ES-I3 (cell line): ENCODE results near the gene RANBP3L.

ENCODE experiments used
- H3K36me3 ChIP-seq: 2 replicates; pipeline ENCODE4 v1.6.1; 2013; ENCODE audit warnings: mild to moderate bottlenecking, low read length, control low read depth, moderate library complexity; ENCODE audit not compliant: insufficient read depth
- H3K4me1 ChIP-seq: 2 replicates; pipeline ENCODE4 v1.6.1; 2013; ENCODE audit warnings: mild to moderate bottlenecking, control low read depth, low read length; ENCODE audit not compliant: insufficient read depth
- H3K9ac ChIP-seq: 2 replicates; pipeline ENCODE4 v1.6.1; 2013; ENCODE audit warnings: low read depth, mild to moderate bottlenecking, low read length, moderate library complexity
- H3K9me3 ChIP-seq: 2 replicates; pipeline ENCODE4 v1.6.1; 2013; ENCODE audit warnings: mild to moderate bottlenecking, low read length, moderate library complexity; ENCODE audit not compliant: control insufficient read depth, insufficient read depth

The RANBP3L gene

GRCh38 chr5:36273809-36274526 is 27.7 kb downstream of the RANBP3L start:
- no peaks in the 10 kb centered on the region for H3K36me3 ChIP-seq
- no peaks in the 10 kb centered on the region for H3K4me1 ChIP-seq
- no peak overlapping the region for H3K9ac ChIP-seq
- no peaks in the 10 kb centered on the region for H3K9me3 ChIP-seq

GRCh38 chr5:36272136-36272690 is 29.5 kb downstream of the RANBP3L start:
- Histone ChIP-seq H3K9me3 (no peaks in the 10 kb centered on the region), H3K4me1 (no peaks in the 10 kb centered on the region), H3K36me3 (no peaks in the 10 kb centered on the region), H3K9ac (no peak overlapping the region)

- Histone ChIP-seq H3K36me3 (no peaks in the 10 kb centered on the region), H3K9me3 (no peaks in the 10 kb centered on the region), H3K9ac (no peak overlapping the region), H3K4me1 (no peaks in the 10 kb centered on the region)
Measured at GRCh38 chr5:36270876-36271575, 30.7 kb downstream of the RANBP3L start.

GRCh38 chr5:36270175-36270574 is 31.5 kb downstream of the RANBP3L start:
- H3K9ac ChIP-seq: no peak overlapping the region

GRCh38 chr5:36269478-36269877 is 32.2 kb downstream of the RANBP3L start:
- Histone ChIP-seq H3K9me3 (no peaks in the 10 kb centered on the region), H3K4me1 (no peaks in the 10 kb centered on the region), H3K9ac (no peak overlapping the region), H3K36me3 (no peaks in the 10 kb centered on the region)

More at GRCh38 chr5:36270175-36270574, 31.5 kb downstream of the RANBP3L start:
- Histone ChIP-seq H3K36me3 (no peaks in the 10 kb centered on the region), H3K4me1 (no peaks in the 10 kb centered on the region), H3K9me3 (no peaks in the 10 kb centered on the region)

- Histone ChIP-seq H3K36me3 (no peaks in the 10 kb centered on the region), H3K9me3 (no peaks in the 10 kb centered on the region), H3K4me1 (no peaks in the 10 kb centered on the region), H3K9ac (no peak overlapping the region)
Measured at GRCh38 chr5:36267905-36268304, 33.8 kb downstream of the RANBP3L start.

GRCh38 chr5:36264202-36264760 is 37.4 kb downstream of the RANBP3L start:
- H3K36me3 ChIP-seq: no peaks in the 10 kb centered on the region
- H3K4me1 ChIP-seq: no peaks in the 10 kb centered on the region
- no peaks in the 10 kb centered on the region for H3K9me3 ChIP-seq
- no peak overlapping the region for H3K9ac ChIP-seq

- no peaks in the 10 kb centered on the region for H3K4me1 ChIP-seq
- no peak overlapping the region for H3K9ac ChIP-seq
- H3K9me3 ChIP-seq: no peaks in the 10 kb centered on the region
- no peaks in the 10 kb centered on the region for H3K36me3 ChIP-seq
Measured at GRCh38 chr5:36261186-36261585, 40.5 kb downstream of the RANBP3L start.

- Histone ChIP-seq H3K36me3 (no peaks in the 10 kb centered on the region), H3K9ac (no peak overlapping the region), H3K9me3 (no peaks in the 10 kb centered on the region), H3K4me1 (no peaks in the 10 kb centered on the region)
Measured at GRCh38 chr5:36253575-36253974, 48.1 kb downstream of the RANBP3L start.

- no peak overlapping the region for H3K9ac ChIP-seq
- no peaks in the 10 kb centered on the region for H3K4me1 ChIP-seq
- no peaks in the 10 kb centered on the region for H3K9me3 ChIP-seq
- no peaks in the 10 kb centered on the region for H3K36me3 ChIP-seq
Measured at GRCh38 chr5:36252722-36253365, 48.9 kb downstream of the RANBP3L start.

- H3K9me3 ChIP-seq: no peaks in the 10 kb centered on the region
- no peaks in the 10 kb centered on the region for H3K4me1 ChIP-seq
- H3K9ac ChIP-seq: no peak overlapping the region
- no peaks in the 10 kb centered on the region for H3K36me3 ChIP-seq
Measured at GRCh38 chr5:36251218-36251617, 50.5 kb downstream of the RANBP3L start.

- Histone ChIP-seq H3K36me3 (no peaks in the 10 kb centered on the region), H3K4me1 (no peaks in the 10 kb centered on the region), H3K9ac (no peak overlapping the region), H3K9me3 (no peaks in the 10 kb centered on the region)
Measured at GRCh38 chr5:36250427-36250826, 51.3 kb downstream of the RANBP3L start.

GRCh38 chr5:36246036-36246800 is 55.5 kb downstream of the RANBP3L start:
- Histone ChIP-seq H3K36me3 (no peaks in the 10 kb centered on the region), H3K9me3 (no peaks in the 10 kb centered on the region), H3K9ac (no peak overlapping the region), H3K4me1 (no peaks in the 10 kb centered on the region)

GRCh38 chr5:36244076-36244475 is 57.6 kb downstream of the RANBP3L start:
- Histone ChIP-seq H3K4me1 (peaks cover 3% of the 10 kb centered on the region; the same call in 1 of the 2 replicates), H3K9me3 (no peaks in the 10 kb centered on the region), H3K36me3 (no peaks in the 10 kb centered on the region), H3K9ac (no peak overlapping the region)
